Vagina (tissue), 2 donors: ENCODE measurements around the gene WDR54.

ENCODE experiments used
- CTCF ChIP-seq, 3 experiments: fragments of 450-650 bp in 2 of 3; fragments of 200-600 bp in 1 of 3; sonication (generic) in 1 of 3; IDR thresholded peaks; one replicate each; pipeline ENCODE4 v1.5.1; 2017 to 2019; ENCODE audit warnings: antibody characterized with exemption in 3 of 3, mild to moderate bottlenecking in 2 of 3, moderate library complexity in 2 of 3
- POLR2A ChIP-seq, 2 donors: fragments of 450-650 bp; IDR thresholded peaks; one replicate each; pipeline ENCODE4 v1.6.1; 2017; ENCODE audit warnings: antibody characterized with exemption in 2 of 2, mild to moderate bottlenecking in 2 of 2, moderate library complexity in 2 of 2

- TF ChIP-seq CTCF (IDR thresholded peaks at IDR 0.05) (no peak), POLR2A (IDR thresholded peaks at IDR 0.05) (no peak)
Measured at GRCh38 chr2:74441170-74441689, 19.7 kb downstream of the WDR54 start.
